Measurements from ENCODE around the gene AFG3L2.

DNA sequence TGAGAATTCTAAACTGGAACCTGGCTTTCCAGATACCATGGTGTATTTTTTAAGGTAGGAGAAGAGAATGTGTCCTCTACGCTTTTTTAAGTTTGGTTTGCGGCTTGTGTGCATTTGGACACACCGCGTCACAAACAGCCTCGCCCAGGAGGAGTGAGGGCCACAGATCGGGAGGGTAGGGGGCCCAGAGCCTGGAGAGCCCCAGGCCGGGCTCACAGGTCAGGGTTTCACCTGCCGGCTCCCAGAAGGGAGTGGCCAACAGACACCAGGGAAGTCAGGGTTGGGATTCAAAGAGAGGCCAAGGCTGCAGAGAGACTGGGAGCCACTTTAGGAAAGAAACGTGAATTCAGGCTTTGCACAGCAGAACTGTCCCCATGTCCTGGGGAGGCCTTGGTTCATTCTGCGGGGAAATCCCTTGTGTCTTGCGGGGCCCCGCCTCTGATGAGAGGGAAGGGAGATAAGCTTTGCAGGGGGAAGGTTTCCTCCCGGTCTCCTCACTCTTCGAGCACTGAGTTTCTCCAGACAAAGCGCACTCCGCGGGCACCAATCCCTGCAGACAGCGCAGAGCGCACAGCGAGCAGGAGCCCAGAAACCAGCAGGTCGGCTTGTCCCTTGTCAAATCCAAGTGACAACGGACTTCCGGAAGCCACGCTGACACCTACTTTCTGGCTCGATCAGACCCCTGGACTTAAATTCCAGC is 70.9 kb downstream of the AFG3L2 start:
- TF ChIP-seq, protein P1, sequence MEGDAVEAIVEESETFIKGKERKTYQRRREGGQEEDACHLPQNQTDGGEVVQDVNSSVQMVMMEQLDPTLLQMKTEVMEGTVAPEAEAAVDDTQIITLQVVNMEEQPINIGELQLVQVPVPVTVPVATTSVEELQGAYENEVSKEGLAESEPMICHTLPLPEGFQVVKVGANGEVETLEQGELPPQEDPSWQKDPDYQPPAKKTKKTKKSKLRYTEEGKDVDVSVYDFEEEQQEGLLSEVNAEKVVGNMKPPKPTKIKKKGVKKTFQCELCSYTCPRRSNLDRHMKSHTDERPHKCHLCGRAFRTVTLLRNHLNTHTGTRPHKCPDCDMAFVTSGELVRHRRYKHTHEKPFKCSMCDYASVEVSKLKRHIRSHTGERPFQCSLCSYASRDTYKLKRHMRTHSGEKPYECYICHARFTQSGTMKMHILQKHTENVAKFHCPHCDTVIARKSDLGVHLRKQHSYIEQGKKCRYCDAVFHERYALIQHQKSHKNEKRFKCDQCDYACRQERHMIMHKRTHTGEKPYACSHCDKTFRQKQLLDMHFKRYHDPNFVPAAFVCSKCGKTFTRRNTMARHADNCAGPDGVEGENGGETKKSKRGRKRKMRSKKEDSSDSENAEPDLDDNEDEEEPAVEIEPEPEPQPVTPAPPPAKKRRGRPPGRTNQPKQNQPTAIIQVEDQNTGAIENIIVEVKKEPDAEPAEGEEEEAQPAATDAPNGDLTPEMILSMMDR (IDR thresholded peaks at IDR 0.05) = no peak
- TF ChIP-seq POLR2A (IDR thresholded peaks at IDR 0.05) = no peak

Measured in right lobe of liver (tissue), 4 donors.